ENCODE results near the gene WDR37.

GRCh38 chr10:1074748-1075308 is 18.6 kb downstream of the WDR37 start:
- TF ChIP-seq SMAD4 (CRISPR knock-in tag; conservative IDR thresholded peaks at IDR 0.05) (no peak), ZNF121 (CRISPR knock-in tag; conservative IDR thresholded peaks at IDR 0.05) (no peak), JUN (IDR thresholded peaks at IDR 0.05; ENCODE audit: borderline replicate concordance, low read depth, low read length) (no peak), JUN (CRISPR knock-in tag; IDR thresholded peaks at IDR 0.05; ENCODE audit: borderline replicate concordance) (no peak), RAD51 (IDR thresholded peaks at IDR 0.05; ENCODE audit: borderline replicate concordance, low read depth) (no peak), XRCC5 (IDR thresholded peaks at IDR 0.05; ENCODE audit: low read depth, low read length) (no peak), RERE (CRISPR knock-in tag; IDR thresholded peaks at IDR 0.05; ENCODE audit: borderline replicate concordance) (no peak)

Data from K562 (cell line).